Measurements from ENCODE around the gene FCN3.

FCN3 gene

DNA sequence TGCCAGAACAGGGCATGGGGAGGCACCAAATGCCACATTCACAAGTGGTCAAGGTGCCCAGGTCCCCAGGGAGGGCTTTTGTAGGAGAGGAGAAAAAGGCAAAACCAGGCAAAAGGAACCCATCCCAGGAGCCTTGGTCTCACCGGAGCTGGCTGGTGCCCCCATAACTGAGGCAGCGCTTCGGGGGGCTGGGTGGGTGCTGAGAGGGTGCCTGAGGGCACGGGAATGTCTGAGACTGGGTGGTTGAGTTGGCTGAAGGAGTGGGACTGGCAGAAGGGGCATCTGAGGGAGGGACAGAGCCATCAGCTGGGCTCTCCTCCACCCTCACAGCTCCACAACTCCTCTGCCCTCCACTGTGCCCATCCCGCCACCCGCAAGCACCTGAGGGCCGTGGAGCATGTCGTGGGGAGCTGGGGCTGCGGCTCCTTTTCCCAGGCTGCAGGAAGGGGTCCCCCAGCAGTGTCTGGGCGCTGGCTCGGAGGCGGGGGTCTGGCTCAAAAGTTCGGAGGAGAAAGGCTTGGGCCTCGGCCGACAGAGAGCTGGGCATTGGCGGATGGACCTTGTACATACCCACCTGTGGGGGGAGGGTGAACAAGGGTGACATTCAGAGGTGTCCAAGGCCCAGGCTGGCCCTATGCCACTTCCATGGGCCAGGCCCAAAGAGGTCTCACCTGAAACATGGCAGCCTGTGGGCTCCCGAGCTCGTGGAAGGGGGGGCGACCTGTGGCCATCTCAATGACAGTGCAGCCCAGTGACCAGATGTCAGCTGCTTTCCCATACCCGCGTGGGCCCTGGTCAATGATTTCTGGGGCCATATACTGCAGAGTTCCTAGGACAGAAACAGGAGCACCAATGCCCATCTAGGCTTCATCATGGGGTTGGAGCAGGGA, 16.3 kb downstream of the FCN3 start:
- no peak for DNase-seq (ENCODE audit: low spot score)

DNA sequence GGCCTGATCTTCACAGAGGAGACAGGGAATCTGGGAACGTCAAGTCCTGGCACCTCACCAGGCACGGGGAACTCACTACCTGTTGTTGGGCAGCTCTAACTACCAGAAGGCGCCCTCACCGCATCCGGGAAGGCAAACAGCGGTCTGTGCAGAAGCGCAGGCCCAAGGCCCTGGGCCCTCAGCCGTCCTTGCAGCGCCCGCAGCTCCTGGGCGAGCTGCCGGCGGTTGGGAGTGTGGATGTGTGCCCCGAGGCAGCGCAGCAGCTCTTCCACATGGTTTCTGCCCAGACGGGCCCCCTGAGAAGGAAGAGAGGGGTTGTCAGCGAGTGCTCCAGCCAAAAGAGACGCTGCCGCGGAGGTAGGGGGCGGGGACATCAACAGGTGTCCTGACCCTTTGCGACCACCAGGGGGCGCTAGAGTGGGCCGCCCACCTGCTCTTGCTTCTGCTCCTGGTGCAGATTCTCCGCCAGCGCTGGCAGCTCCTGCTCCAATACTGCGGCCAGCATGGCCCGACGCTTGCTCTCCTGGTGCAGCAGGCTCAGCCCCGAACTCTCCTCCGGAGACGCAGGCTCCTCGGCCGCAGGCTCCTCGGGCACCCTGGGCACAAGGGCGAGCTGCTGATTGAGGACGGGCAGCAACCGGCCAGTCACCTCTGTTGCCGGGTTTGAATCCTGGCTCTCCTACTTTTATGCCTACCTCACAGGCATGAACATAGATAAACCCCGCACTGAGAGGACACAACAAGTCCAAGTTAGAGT, 17.2 kb downstream of the FCN3 start:
- peak; percentile 76 for DNase-seq (ENCODE audit: low spot score)

DNA sequence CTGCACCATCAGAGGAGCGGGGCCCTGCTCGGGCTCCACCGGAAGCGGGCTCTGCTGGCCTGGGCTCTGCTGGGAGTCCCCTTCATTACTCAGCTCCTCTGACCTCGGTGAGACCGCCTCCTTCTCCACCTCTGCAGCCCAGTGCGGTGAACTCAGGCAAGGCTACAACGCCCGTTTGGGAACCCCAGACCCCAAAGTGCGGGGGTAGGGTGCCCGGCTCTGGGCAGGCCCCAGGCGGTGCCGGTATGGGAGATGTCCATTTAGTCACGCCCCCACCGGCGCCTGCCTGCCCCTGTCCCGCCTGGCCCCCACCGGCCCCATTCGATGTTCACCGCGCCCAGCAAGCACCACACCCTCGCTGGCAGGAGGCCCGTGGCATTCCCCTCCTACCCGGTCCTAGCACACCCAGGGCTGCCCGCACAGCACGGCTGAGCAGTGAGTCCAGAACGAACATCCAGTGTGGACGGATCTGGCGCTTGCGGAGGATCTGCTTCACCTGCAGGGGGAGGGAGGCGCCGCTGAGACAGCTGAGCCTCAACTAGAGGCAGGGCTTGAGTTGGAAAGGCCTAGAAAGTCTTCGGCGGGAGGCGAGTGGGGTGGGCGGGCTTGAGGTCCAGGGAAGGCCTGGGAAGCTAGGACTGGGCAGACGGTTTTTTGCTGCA, 17.9 kb downstream of the FCN3 start:
- peak; percentile 59 for DNase-seq (ENCODE audit: low spot score)

DNA sequence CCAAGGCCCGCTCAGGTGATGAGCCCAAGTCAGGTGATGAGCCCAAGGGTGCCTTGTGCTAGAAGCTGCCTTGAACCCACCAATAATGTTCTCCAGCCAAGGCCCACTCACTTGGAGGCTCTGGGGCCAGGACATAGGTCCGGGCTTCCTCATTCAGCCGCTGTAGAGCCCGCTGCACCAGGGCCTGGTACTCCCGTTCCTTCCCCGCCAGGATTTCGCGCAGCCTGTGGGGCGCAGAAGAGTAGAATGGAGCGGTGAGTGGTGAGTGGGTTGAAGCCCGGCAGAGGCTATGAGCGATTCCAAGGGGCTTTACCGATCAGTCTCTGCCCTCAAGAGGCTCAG, 18.4 kb downstream of the FCN3 start:
- no peak for DNase-seq (ENCODE audit: low spot score)

DNA sequence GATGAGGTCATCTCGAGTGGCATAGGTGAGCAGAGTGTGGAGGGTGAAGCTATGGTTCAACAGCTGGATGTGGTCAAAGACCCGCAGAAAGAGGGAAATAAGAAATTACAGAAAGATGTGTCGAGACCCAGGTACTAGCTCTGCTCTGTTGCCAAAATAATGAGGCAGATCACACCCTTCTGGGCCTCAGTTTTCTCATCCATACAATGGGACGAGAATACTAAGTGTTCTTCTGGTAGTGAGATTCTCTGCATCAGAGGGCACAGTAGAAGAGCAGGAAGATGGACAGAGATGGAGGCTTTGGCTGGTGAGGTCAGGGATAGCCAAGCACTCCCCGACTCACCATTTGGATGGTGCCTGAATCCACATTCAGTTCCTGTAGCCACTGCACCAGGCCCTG, 18.9 kb downstream of the FCN3 start:
- DNase-seq (ENCODE audit: low spot score): no peak

DNA sequence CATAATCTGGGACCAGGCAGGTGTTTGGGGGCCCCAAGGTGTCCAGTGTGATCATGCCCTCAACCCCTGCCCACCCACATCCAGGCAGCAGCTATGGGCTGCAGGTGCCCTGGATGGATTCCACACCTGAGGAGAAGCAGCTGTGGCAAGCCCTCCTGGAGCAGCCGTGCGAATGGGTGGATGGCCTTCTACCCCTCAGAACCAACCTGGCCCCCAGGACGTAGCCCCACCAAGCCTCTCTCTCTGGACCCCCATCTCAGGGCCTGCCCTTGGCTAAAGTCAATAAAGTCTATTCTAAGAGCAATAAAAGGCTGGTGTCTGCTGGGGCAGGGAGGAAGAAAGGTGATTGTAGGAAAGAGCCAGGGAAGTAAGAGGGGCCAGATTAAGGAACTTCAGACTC, 21.0 kb downstream of the FCN3 start:
- DNase-seq (ENCODE audit: low spot score): no peak

DNA sequence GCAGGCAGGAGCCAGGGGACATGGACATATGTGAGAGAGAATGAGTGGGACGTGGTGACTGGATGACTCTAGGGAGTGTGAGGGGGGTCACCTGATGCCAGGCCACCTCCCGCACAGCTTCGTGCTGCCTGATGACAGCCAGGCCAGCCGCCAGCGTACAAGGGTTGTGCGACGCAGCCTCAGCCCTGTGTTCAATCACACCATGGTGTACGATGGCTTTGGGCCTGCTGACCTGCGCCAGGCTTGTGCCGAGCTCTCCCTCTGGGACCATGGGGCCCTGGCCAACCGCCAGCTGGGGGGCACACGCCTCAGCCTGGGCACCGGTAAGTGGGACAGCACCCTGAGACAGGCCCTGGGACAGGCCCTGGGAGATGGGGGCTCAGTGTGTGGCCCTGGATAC, 21.5 kb downstream of the FCN3 start:
- DNase-seq (ENCODE audit: low spot score): no peak

DNA sequence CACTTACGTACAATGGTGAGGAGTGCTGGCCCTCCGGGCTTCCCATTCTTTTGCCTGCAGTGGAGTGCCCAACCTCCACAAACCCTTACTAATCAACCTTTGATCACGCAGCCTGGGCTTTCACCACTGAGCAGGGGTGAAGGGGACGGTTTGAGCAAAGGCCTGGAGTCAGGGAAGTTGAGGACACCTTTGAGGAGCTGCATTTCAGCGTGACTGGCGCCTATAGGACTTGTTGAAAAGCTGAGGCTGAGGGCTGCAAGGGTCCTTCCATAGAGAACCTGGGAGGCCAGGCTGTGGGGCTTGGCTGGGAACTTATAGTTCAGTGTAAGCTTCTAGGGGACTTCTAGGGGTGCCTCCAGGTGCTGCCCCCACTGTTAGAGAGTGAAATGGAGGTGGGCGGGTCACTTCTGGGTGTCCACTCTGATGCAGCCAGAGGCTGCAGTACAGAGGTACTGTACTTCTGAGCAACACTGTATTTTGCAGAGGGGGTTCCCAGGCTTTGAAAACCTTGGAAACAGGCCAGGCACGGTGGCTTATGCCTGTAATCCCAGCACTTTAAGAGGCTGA, 23.0 kb downstream of the FCN3 start:
- DNase-seq (ENCODE audit: low spot score): no peak

DNA sequence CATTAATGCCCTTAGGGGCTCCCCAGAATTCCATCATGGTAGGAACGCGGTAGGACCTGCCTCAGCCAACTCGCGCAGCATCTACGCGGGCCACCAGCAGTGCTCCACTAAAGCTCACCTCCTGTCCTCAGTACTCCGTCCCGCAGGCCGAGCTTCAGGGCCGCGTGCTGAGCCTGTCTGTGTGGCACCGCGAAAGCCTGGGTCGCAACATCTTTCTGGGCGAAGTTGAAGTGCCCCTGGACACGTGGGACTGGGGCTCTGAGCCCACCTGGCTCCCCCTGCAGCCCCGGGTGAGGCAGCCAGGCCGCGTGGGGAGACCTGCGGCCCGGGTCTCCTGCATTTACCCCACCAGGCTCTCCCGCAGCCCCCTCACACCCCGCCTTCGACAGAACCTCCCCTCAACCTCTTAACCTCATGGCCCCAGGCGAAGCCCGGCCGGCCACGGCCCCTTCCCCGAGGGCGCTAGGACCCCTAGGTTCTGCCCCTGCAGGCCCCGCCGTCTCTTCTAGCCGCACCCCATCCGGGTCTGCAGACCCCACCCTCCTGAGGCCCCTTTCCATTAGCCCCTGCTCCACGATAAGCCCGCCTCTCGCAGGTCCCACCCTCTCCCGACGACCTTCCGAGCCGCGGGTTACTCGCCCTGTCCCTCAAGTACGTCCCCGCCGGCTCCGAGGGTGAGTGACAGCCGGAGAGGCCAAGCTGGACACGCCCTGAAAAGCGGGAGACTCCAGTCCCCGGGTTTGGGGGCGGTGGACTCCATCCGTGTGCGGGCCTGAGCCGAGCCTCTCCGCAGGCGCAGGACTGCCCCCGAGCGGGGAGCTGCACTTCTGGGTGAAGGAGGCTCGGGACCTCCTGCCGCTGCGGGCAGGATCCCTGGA, 23.7 kb downstream of the FCN3 start:
- DNase-seq (ENCODE audit: low spot score): no peak

DNA sequence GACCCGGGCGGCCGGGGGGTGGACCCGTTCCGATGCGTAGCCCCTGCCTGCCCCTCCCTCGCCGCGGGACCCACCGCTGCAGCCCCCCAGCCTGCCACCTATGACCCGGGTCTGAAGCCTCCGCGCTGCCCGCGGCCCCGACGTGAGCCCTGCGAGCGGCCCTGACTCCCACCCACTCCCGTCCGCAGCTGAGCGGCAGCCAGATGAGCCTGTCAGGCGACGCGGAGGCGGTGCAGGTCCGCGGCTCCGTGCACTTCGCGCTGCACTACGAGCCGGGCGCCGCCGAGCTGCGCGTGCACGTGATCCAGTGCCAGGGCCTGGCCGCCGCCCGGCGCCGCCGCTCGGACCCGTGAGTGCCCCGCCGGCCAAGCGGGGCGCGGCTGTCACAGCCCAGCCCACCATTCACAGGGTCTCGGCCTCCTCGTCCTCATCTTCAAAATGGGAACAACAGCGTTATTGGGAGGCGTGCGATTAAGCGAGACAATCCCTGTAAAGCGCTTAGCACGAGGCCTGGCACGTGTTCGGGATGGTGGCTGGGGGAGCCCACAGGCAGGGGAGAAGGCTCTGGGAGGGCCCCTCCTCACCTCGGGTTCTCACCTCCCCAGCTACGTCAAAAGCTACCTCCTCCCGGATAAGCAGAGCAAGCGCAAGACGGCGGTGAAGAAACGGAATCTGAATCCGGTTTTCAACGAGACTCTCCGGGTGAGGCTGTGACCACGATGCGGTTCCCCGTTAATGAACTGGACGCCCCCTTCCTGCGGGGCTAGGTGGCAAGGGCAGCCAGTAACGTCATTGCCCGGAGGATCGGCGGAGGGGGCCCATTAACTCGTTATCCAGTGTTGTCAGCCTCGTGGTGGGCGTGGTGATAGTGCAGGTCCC, 24.6 kb downstream of the FCN3 start:
- no peak for DNase-seq (ENCODE audit: low spot score)

DNA sequence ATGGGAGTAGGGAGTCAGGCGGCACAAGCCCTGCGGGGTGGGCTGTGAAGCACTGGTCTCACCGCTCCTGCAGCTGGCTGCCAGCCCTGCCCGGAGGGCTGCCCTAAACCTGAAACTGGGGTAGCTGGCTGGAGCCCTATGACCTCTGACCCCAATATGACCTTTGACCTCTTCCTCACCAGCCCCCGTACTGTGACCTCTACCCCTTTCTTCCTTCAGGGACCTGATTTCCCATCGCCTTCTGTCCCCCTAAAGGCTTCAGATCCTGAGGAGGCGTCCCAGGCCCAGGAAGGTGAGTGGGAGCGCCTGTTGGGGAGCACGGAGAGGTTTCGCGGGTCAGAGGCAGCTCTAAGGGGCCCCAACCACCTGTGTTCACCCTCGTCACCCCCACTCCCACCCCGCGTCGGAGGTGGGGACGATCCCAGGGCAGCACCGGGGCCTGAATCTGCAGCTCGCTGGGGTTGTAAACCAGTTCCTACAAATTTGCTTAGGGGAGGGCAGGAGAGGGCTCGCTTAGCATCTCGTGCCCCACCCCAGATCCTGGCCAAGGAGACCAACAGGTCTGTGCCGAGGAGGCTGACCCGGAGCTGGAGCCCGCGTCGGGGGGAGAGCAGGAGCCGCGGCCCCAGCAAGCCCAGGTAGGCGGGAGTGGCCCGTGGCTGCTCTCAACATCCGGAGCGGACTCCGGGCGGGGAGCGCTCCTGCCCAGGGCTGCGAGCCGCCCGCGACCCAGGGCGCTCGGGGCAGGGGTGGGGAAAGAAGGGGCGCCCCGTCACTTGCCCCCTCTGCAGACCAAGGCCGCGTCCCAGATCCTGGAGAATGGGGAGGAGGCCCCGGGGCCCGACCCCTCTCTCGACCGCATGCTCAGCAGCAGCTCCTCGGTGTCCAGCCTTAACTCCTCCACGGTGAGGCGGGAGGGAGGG, 25.5 kb downstream of the FCN3 start:
- DNase-seq (ENCODE audit: low spot score): no peak

DNA sequence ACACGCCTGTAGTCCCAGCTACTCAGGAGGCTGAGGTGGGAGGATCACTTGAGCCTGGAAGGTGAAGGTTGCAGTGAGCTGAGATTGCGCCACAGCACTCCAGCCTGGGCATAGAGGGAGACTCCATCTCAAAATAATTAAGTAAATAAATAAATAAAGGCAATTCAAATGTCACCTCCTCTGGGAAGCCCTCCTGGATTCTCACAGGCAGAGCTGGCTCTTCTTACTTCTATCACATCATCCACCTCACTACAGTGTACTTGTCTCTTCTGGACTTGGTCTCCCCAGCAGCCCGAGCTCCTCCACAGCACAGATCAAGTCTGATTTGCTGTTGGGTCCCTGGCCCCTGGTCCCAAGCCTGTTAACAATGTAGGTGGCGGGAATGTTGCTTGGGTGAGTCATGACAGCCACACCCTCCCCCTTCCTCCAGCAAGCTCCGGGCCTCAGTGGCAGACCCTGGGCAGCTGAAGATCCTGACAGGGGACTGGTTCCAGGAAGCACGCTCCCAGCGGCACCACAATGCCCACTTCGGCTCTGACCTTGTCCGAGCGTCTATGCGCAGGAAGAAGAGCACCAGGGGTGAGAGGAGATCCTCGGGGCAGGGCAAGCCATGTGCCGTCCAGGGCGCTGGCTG, 27.5 kb downstream of the FCN3 start:
- DNase-seq (ENCODE audit: low spot score): no peak

DNA sequence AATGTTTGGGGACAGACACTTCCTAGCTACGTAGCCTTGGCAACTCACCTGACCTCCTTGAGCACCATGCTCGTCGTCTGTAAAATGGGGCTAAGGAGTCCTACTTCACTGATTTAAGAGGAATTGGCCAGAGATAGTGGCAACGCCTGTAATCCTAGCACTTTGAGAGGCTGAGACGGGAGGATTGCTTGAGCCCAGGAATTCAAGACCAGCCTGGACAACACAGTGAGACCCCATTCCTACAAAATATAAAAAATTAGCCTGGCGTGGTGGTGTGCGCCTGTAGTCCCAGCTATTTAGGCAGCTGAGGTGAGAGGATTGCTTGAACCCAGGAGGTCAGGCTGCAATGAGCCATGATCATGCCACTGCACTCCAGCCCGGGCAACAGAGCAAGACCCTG, 28.3 kb downstream of the FCN3 start:
- no peak for DNase-seq (ENCODE audit: low spot score)

DNA sequence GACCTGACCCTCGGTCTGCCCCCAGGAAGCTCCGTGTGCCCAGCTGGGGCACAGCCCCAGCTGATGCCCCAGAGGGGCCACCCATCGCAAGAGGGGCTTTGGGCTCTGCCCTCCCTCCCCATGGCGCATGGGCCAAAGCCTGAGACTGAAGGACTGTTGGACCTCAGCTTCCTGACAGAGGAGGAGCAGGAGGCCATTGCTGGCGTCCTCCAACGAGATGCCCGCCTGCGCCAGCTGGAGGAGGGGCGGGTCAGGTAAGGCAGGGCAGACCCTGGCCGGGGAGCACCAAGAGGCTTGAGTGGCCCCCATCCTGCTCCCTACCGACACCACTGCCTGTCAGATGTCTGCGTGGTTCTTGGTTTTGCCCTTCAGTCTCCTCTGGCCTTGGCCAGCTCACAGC, 29.4 kb downstream of the FCN3 start:
- DNase-seq (ENCODE audit: low spot score): no peak

DNA sequence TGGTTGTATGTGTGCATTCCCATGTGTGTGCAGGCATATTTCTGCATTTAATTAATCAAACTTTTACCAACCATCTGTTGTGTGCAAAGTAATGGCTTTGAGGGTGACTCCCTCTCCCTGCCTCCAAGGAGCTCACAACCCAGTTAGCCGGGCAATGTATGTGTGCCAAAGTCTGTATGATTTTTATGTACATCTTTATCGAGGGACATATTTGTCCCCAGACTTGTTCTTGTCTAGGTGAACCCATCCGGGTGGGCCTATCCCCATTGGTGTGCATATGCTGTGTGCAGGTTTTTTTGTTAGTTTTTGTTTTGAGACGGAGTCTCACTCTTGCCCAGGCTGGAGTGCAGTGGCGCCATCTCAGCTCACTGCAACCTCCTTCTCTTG, 31.0 kb downstream of the FCN3 start:
- DNase-seq (ENCODE audit: low spot score): no peak

DNA sequence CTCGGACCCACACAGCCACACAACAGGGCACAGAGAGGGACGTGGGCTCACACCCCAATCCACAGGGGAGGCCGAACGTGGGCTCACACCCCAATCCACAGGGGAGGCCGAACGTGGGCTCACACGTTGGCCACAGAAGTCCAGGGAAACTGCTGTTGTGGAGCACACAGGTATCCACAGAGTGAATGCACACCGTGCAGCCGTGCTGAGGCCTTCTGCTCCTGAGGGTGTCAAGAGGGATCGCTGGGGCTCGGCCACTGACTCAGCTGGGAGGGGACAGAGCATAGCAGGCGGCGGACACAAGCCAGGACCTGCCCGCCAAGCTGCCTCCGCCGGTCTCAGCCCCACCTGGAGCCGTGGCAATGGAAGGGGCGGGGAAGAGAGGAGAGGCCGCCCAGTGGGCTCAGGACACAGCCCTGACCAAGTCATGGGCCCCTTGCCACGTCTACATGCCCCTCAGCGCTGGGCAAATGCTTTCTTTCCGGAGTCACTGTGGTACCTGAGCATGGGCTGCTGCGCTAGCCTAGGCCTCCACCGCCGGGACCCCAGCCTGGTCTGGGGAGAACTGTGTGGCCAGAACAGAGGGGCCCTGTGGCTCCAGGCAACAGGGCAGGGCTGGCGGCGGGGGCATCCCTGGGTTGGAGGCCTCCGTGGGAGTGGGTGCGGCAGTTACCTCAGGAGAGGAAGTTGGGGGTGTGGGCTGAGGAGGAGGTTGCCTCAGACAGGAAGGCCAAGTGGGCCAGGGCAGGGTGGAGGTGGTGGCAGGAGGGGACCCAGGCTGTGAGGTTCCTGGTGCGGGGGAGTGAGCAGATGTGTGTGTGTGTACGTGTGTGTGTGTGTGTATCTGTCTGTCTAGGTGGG, 31.6 kb downstream of the FCN3 start:
- DNase-seq (ENCODE audit: low spot score): no peak

DNA sequence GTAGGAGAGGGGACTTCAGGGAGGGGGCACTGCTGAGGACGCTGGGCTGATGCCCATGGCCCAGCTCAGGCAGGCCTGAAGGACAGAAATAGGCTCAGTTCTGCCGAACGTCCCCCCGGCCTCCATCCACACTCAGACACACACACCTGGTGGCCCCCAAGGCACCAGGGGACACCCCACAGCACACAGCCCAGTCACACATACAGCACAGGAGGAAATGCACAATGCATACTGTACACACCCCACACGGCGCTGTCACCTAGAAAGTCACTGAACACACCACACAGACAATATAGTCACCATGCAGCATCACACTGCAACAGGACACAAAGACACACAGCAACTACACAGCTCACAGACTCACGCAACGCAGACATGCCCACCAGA, 32.2 kb downstream of the FCN3 start:
- DNase-seq (ENCODE audit: low spot score): no peak
